ENCODE data around the gene NTRK3.

DNA sequence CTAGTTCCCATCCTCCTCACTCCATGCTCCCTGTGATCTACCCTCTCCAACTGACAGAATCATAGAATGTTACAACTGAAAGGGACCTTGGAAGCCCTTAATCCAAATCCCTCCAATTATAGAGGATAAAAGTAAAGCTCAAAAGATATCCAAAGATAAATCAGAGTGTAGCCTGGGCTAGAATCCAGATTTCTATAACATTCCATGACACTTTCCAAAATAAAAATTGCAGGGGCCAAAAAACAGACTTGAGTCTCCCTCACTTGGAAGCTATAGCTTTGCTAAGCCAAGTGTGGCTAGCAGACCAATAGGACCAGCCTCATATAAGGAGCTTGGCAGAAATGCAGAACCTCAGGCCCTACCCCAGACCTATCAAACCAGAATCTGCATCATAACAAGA, 148.1 kb downstream of the NTRK3 start:
- TF ChIP-seq POLR2A (IDR thresholded peaks at IDR 0.05) (no peak), CTCF (IDR thresholded peaks at IDR 0.05) (no peak), POLR2AphosphoS5 (IDR thresholded peaks at IDR 0.05) (no peak), EP300 (IDR thresholded peaks at IDR 0.05) (no peak)

Data from suprapubic skin (tissue), 4 donors.